GM12892 (cell line): ENCODE results near the gene TTF2.

ENCODE experiments used
- POLR2A ChIP-seq: IDR thresholded peaks from 2 replicates; pipeline ENCODE4 v1.6.1; 2011; ENCODE audit warnings: low read depth, low read length, control low read depth
- TAF1 ChIP-seq: IDR thresholded peaks from 2 replicates; pipeline ENCODE4 v1.6.1; 2011; ENCODE audit warnings: low read depth, mild to moderate bottlenecking, control low read depth, low read length, borderline replicate concordance

- no peak for TF ChIP-seq TAF1
- TF ChIP-seq POLR2A = no peak
Measured at GRCh38 chr1:117104986-117105385, 44.9 kb downstream of the TTF2 start.
